ENCODE measurements around the gene SNX33. TPM values are rescaled to one million over a fixed set of nuclear protein-coding genes. Genes with fewer than 3 reads are reported as not detected.
A peak's percentile ranks its signal among the peaks of the same experiment; 100 is the strongest.
"Not testable (repeated sequence)": the region's sequence is repeated elsewhere in the genome, so short reads cannot be mapped to it uniquely, and the experiment has no call there.

SNX33 gene
- total RNA-seq, 1 donor from 2014 or later = 25.6 TPM

DNA sequence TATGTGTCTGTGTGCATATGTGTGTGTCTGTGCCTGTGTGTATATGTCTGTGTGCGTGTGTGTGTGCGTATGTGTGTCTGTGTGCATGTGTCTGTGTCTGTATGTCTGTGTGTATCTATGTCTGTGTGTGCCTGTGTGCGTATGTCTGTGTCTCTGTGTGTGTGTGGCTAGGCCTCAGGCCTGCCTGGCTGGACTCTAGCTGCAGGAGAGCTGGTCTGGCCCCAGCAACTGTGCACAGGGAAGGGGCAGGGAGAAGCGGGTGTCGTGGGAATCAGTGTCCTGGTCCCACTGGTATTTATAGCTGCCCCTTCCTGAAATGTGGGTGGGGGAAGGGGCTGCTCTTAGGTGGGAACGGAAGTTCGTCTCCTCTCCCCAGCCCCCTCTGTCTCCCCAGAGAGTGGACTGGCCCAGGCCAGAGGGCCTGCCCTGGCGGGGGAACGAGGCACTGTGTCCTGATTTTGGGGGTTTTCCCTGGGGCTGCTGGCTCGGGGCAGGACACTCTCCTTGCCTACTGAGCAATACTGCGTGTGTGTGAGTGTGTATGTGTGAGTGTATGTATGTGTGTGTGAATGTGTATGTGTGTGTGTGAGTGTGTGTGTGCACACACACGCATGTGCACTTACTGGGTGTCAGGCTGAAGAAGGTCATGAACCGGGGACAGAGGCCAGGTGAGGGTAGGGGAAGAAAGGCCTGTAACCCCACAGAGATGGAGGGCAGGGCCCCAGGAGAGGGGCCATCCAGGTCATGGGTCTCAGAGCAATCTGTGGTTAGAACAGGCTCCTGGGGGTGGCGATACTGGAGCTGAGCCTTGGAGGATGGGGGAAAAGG lies 58.4 kb downstream of the SNX33 start:
- Mint-ChIP-seq H3K27ac (ENCODE audit: unreplicated experiment) (peak overlapping the region; percentile 71), H3K4me3 (ENCODE audit: unreplicated experiment) (peak overlapping the region; percentile 17), H3K36me3 (ENCODE audit: low read depth, unreplicated experiment) (peaks cover 6% of the 10 kb centered on the region), H3K9me3 (ENCODE audit: unreplicated experiment) (no peaks in the 10 kb centered on the region), H3K27me3 (ENCODE audit: low read depth, unreplicated experiment) (peaks cover 2% of the 10 kb centered on the region), H3K4me1 (ENCODE audit: low read depth, unreplicated experiment) (peaks cover 28% of the 10 kb centered on the region)
- H2AFZ ChIP-seq (ENCODE audit: low read depth, low read length) = no peak overlapping the region
- DNase-seq (ENCODE audit: low read depth) (no peak), FAIRE-seq (no peak)
- H3K27me3 ChIP-seq (ENCODE audit: insufficient read depth, low read length) = no peaks in the 10 kb centered on the region
- H3K36me3 ChIP-seq (ENCODE audit: insufficient read depth, low read length) = no peaks in the 10 kb centered on the region
- H3K4me3 ChIP-seq (ENCODE audit: insufficient read depth, low read depth, low read length) = no peak overlapping the region
- no peak overlapping the region for H3K9ac ChIP-seq (ENCODE audit: low read length)
- peaks cover 59% of the 10 kb centered on the region for H3K79me2 ChIP-seq (ENCODE audit: insufficient read depth, low read length)
- H3K27ac ChIP-seq (ENCODE audit: low read depth, low read length) = no peak overlapping the region
- peaks cover 33% of the 10 kb centered on the region for H4K20me1 ChIP-seq (ENCODE audit: insufficient read depth, low read length)
- TF ChIP-seq, protein P1, sequence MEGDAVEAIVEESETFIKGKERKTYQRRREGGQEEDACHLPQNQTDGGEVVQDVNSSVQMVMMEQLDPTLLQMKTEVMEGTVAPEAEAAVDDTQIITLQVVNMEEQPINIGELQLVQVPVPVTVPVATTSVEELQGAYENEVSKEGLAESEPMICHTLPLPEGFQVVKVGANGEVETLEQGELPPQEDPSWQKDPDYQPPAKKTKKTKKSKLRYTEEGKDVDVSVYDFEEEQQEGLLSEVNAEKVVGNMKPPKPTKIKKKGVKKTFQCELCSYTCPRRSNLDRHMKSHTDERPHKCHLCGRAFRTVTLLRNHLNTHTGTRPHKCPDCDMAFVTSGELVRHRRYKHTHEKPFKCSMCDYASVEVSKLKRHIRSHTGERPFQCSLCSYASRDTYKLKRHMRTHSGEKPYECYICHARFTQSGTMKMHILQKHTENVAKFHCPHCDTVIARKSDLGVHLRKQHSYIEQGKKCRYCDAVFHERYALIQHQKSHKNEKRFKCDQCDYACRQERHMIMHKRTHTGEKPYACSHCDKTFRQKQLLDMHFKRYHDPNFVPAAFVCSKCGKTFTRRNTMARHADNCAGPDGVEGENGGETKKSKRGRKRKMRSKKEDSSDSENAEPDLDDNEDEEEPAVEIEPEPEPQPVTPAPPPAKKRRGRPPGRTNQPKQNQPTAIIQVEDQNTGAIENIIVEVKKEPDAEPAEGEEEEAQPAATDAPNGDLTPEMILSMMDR (IDR thresholded peaks at IDR 0.05; ENCODE audit: insufficient read depth, low read depth, low read length) = no peak
- no peak for TF ChIP-seq EZH2 (IDR thresholded peaks at IDR 0.05; ENCODE audit: insufficient read depth, low read length)
- no peaks in the 10 kb centered on the region for H3K9me3 ChIP-seq (ENCODE audit: insufficient read depth, low read depth, low read length)
- peaks cover 32% of the 10 kb centered on the region for H3K4me1 ChIP-seq (ENCODE audit: insufficient read depth, low read length)
- H3K4me2 ChIP-seq (ENCODE audit: low read length) = no peak overlapping the region

DNA sequence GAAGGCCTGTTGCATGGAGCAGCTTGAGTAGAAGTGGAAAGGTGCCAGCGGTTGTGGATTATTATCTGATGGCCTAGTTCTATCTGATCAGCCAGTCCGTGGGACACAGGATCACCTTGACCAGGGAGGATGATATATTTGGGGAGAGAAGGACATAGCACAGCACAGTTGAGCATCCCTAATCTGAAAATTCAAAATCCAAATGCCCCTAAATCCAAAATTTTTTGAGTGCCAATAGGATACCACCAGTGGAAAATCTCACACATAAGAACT lies 58.9 kb downstream of the SNX33 start:
- no peak overlapping the region for H3K4me3 ChIP-seq (ENCODE audit: insufficient read depth, low read depth, low read length)
- TF ChIP-seq EZH2 (IDR thresholded peaks at IDR 0.05; ENCODE audit: insufficient read depth, low read length) = no peak
- TF ChIP-seq, protein P1 (IDR thresholded peaks at IDR 0.05; ENCODE audit: insufficient read depth, low read depth, low read length) = no peak
- Mint-ChIP-seq H3K4me1 (ENCODE audit: low read depth, unreplicated experiment) (peaks cover 30% of the 10 kb centered on the region), H3K27ac (ENCODE audit: unreplicated experiment) (peak overlapping the region; percentile 21), H3K9me3 (ENCODE audit: unreplicated experiment) (no peaks in the 10 kb centered on the region), H3K27me3 (ENCODE audit: low read depth, unreplicated experiment) (peaks cover 2% of the 10 kb centered on the region), H3K36me3 (ENCODE audit: low read depth, unreplicated experiment) (peaks cover 6% of the 10 kb centered on the region), H3K4me3 (ENCODE audit: unreplicated experiment) (peak overlapping the region; percentile 17)
- DNase-seq (ENCODE audit: low read depth) = no peak
- peaks cover 31% of the 10 kb centered on the region for H3K4me1 ChIP-seq (ENCODE audit: insufficient read depth, low read length)
- H3K27ac ChIP-seq (ENCODE audit: low read depth, low read length) = no peak overlapping the region
- no peaks in the 10 kb centered on the region for H3K36me3 ChIP-seq (ENCODE audit: insufficient read depth, low read length)
- H3K9me3 ChIP-seq (ENCODE audit: insufficient read depth, low read depth, low read length) = no peaks in the 10 kb centered on the region
- H3K4me2 ChIP-seq (ENCODE audit: low read length) = no peak overlapping the region
- H3K9ac ChIP-seq (ENCODE audit: low read length) = no peak overlapping the region
- no peak for FAIRE-seq
- peaks cover 59% of the 10 kb centered on the region for H3K79me2 ChIP-seq (ENCODE audit: insufficient read depth, low read length)
- no peaks in the 10 kb centered on the region for H3K27me3 ChIP-seq (ENCODE audit: insufficient read depth, low read length)
- no peak overlapping the region for H2AFZ ChIP-seq (ENCODE audit: low read depth, low read length)
- H4K20me1 ChIP-seq (ENCODE audit: insufficient read depth, low read length) = peaks cover 33% of the 10 kb centered on the region

DNA sequence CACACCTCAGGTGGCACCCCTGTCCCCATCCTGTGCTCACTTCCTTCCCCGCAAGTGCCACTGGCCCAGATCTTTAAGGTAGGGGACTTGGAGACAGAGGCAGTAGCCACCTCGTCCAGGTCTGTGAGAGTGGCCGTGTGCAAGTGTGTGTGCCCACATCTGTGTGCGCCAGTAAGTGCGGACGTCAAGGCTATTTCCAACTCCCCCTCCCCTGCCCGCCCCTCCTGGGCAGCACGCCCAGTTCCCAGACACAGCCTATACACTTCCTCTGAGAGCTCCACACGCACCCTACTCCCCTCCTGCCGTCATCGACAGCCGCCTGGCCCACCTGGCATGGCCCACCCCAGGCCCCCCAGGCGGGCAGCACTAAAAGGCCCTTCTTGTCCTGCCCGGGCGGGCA lies 61.7 kb downstream of the SNX33 start:
- DNase-seq (ENCODE audit: low read depth) = peak; percentile 67
- not testable (repeated sequence) for H3K36me3 ChIP-seq (ENCODE audit: insufficient read depth, low read length); FAIRE-seq; H3K4me3 Mint-ChIP-seq (ENCODE audit: unreplicated experiment); H3K36me3 Mint-ChIP-seq (ENCODE audit: low read depth, unreplicated experiment); H3K27ac Mint-ChIP-seq (ENCODE audit: unreplicated experiment); H2AFZ ChIP-seq (ENCODE audit: low read depth, low read length); H3K4me3 ChIP-seq (ENCODE audit: insufficient read depth, low read depth, low read length); H3K9me3 ChIP-seq (ENCODE audit: insufficient read depth, low read depth, low read length); H3K27me3 ChIP-seq (ENCODE audit: insufficient read depth, low read length); H3K27ac ChIP-seq (ENCODE audit: low read depth, low read length); H3K9me3 Mint-ChIP-seq (ENCODE audit: unreplicated experiment); H3K27me3 Mint-ChIP-seq (ENCODE audit: low read depth, unreplicated experiment)
- peaks cover 56% of the 10 kb centered on the region for H3K79me2 ChIP-seq (ENCODE audit: insufficient read depth, low read length)
- peak overlapping the region; percentile 75 for H3K4me2 ChIP-seq (ENCODE audit: low read length)
- peaks cover 30% of the 10 kb centered on the region for H4K20me1 ChIP-seq (ENCODE audit: insufficient read depth, low read length)
- H3K9ac ChIP-seq (ENCODE audit: low read length) = peak overlapping the region; percentile 36
- H3K4me1 ChIP-seq (ENCODE audit: insufficient read depth, low read length) = peaks cover 24% of the 10 kb centered on the region
- H3K4me1 Mint-ChIP-seq (ENCODE audit: low read depth, unreplicated experiment) = peaks cover 30% of the 10 kb centered on the region

DNA sequence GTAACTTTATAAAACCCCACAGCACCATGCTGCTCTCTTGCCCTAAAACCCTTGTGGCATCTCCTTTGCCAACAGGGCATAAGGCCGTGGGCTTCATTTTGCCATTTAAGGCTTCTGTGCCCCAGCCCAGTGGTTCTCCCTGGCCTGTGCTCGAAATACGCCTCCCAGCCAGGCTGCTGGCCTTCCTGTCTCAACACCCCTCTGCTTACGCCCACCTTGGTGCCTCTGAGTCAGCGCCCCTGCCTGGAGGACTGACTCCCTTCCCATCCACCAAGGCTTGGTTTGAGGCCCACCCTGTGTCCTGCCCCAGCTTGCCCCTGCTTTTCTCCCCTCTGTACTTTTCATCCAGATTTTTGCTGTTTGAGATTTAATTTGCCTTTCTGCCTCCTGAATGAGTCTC lies 63.2 kb downstream of the SNX33 start:
- not testable (repeated sequence) for H3K36me3 ChIP-seq (ENCODE audit: insufficient read depth, low read length); H2AFZ ChIP-seq (ENCODE audit: low read depth, low read length); H3K9ac ChIP-seq (ENCODE audit: low read length); FAIRE-seq; H3K27me3 Mint-ChIP-seq (ENCODE audit: low read depth, unreplicated experiment); H3K27ac ChIP-seq (ENCODE audit: low read depth, low read length); H3K4me3 Mint-ChIP-seq (ENCODE audit: unreplicated experiment); H3K36me3 Mint-ChIP-seq (ENCODE audit: low read depth, unreplicated experiment); H3K9me3 Mint-ChIP-seq (ENCODE audit: unreplicated experiment); H3K27me3 ChIP-seq (ENCODE audit: insufficient read depth, low read length); H3K9me3 ChIP-seq (ENCODE audit: insufficient read depth, low read depth, low read length); H3K27ac Mint-ChIP-seq (ENCODE audit: unreplicated experiment); H3K4me3 ChIP-seq (ENCODE audit: insufficient read depth, low read depth, low read length)
- peaks cover 42% of the 10 kb centered on the region for H3K79me2 ChIP-seq (ENCODE audit: insufficient read depth, low read length)
- H3K4me1 Mint-ChIP-seq (ENCODE audit: low read depth, unreplicated experiment) = peaks cover 25% of the 10 kb centered on the region
- peak; percentile 45 for DNase-seq (ENCODE audit: low read depth)
- H3K4me1 ChIP-seq (ENCODE audit: insufficient read depth, low read length) = peaks cover 21% of the 10 kb centered on the region
- peaks cover 23% of the 10 kb centered on the region for H4K20me1 ChIP-seq (ENCODE audit: insufficient read depth, low read length)
- H3K4me2 ChIP-seq (ENCODE audit: low read length) = peak overlapping the region; percentile 73

DNA sequence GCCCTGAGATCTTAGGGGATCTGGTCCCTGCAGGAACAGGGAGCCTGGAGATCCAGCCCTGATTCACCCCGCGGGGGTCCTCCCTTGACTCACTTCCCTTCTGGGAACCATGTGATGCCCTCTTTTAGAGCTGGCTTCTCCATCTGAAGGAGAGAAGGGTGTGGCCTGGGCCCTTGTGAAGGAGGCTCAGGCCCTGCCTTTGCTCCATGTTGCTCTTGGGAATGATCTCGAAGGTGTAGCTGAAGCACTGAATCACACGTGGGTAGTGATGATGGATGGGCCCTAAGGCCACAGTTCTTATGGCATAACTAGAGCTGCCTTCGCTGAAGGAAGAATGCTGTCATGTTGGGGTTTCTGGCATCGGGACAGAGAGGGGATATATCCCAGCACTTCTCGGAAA lies 63.8 kb downstream of the SNX33 start:
- Histone ChIP-seq H3K4me3 (ENCODE audit: insufficient read depth, low read depth, low read length) (peak overlapping the region; percentile 21), H3K9ac (ENCODE audit: low read length) (peak overlapping the region; percentile 46), H3K79me2 (ENCODE audit: insufficient read depth, low read length) (peaks cover 36% of the 10 kb centered on the region), H3K4me1 (ENCODE audit: insufficient read depth, low read length) (peaks cover 21% of the 10 kb centered on the region), H3K4me2 (ENCODE audit: low read length) (peak overlapping the region; percentile 89), H4K20me1 (ENCODE audit: insufficient read depth, low read length) (peaks cover 17% of the 10 kb centered on the region), H3K27ac (ENCODE audit: low read depth, low read length) (peak overlapping the region; percentile 22)
- H3K9me3 Mint-ChIP-seq (ENCODE audit: unreplicated experiment); H3K27ac Mint-ChIP-seq (ENCODE audit: unreplicated experiment); H3K9me3 ChIP-seq (ENCODE audit: insufficient read depth, low read depth, low read length); FAIRE-seq; H3K27me3 Mint-ChIP-seq (ENCODE audit: low read depth, unreplicated experiment); H3K27me3 ChIP-seq (ENCODE audit: insufficient read depth, low read length); H3K36me3 ChIP-seq (ENCODE audit: insufficient read depth, low read length); H2AFZ ChIP-seq (ENCODE audit: low read depth, low read length); H3K36me3 Mint-ChIP-seq (ENCODE audit: low read depth, unreplicated experiment): not testable (repeated sequence)
- H3K4me1 Mint-ChIP-seq (ENCODE audit: low read depth, unreplicated experiment) = peaks cover 19% of the 10 kb centered on the region
- DNase-seq (ENCODE audit: low read depth) = peak; percentile 79
- H3K4me3 Mint-ChIP-seq (ENCODE audit: unreplicated experiment) = peak overlapping the region; percentile 71

Data from astrocyte (in vitro differentiated cells and primary cell).